Liver (tissue), 9 donors: ENCODE measurements around the gene EXOG. TPM values are rescaled to one million over a fixed set of nuclear protein-coding genes. Genes with fewer than 3 reads are reported as not detected.

Experiments used
- DNase-seq: peaks from one replicate; pipeline ENCODE4 v3.0.0-alpha.2; 2017; ENCODE audit warnings: low spot score
- H3K27ac ChIP-seq, 2 donors: one replicate each; pipeline ENCODE4 v1.7.0; 2013; ENCODE audit warnings: inconsistent platforms in 2 of 2, low read length in 2 of 2, control low read depth in 1 of 2, low read depth in 1 of 2, mild to moderate bottlenecking in 1 of 2
- H3K27me3 ChIP-seq, 4 donors: one replicate each; pipeline versions ENCODE4 v1.6.1 to v1.7.0; 2013; ENCODE audit warnings: low read length in 3 of 4, inconsistent platforms in 1 of 4, mild to moderate bottlenecking in 1 of 4, moderate library complexity in 1 of 4; ENCODE audit not compliant: control insufficient read depth in 4 of 4, insufficient read depth in 4 of 4
- H3K36me3 ChIP-seq, 4 donors: one replicate each; pipeline versions ENCODE4 v1.6.1 to v1.7.0; 2013; ENCODE audit warnings: low read length in 3 of 4, mild to moderate bottlenecking in 3 of 4, low read depth in 1 of 4, moderate library complexity in 1 of 4; ENCODE audit not compliant: control insufficient read depth in 4 of 4, insufficient read depth in 3 of 4
- H3K4me1 ChIP-seq, 4 donors: one replicate each; pipeline versions ENCODE4 v1.6.1 to v1.7.0; 2013; ENCODE audit warnings: low read length in 3 of 4, mild to moderate bottlenecking in 3 of 4, moderate library complexity in 1 of 4; ENCODE audit not compliant: control insufficient read depth in 4 of 4, insufficient read depth in 4 of 4
- H3K4me3 ChIP-seq, 3 donors: one replicate each; pipeline versions ENCODE4 v1.6.1 to v1.7.0; 2013; ENCODE audit warnings: low read length in 3 of 3, control low read depth in 1 of 3, low read depth in 1 of 3, mild to moderate bottlenecking in 1 of 3
- H3K9ac ChIP-seq, 2 donors: one replicate each; pipeline ENCODE4 v1.7.0; 2013; ENCODE audit warnings: low read length in 2 of 2, mild to moderate bottlenecking in 2 of 2, moderate library complexity in 2 of 2, control low read depth in 1 of 2, low read depth in 1 of 2
- H3K9me3 ChIP-seq, 4 donors: one replicate each; pipeline versions ENCODE4 v1.6.1 to v1.7.0; 2013; ENCODE audit warnings: low read length in 3 of 4; ENCODE audit not compliant: control insufficient read depth in 4 of 4
- ATF3 ChIP-seq: IDR thresholded peaks from 2 replicates; pipeline ENCODE4 v1.6.1; 2016; ENCODE audit warnings: antibody characterized with exemption
- CTCF ChIP-seq: fragments of 150-350 bp; IDR thresholded peaks from 2 replicates; pipeline ENCODE4 v1.5.1; 2017; ENCODE audit warnings: improper control_type of control experiment, low read depth, low read length; ENCODE audit not compliant: missing input control
- FOXA1 ChIP-seq: IDR thresholded peaks from 2 replicates; pipeline ENCODE4 v1.6.1; 2016; ENCODE audit warnings: antibody characterized with exemption
- FOXA2 ChIP-seq: IDR thresholded peaks from 2 replicates; pipeline ENCODE4 v1.6.1; 2016; ENCODE audit warnings: antibody characterized with exemption
- GABPA ChIP-seq, 2 donors: IDR thresholded peaks in 1 of 2; conservative IDR thresholded peaks in 1 of 2; 2 replicates each; pipeline ENCODE4 v1.6.1; 2016; ENCODE audit warnings: antibody characterized with exemption in 2 of 2, mild to moderate bottlenecking in 1 of 2, moderate library complexity in 1 of 2
- HNF4A ChIP-seq, 2 donors: conservative IDR thresholded peaks; 2 replicates each; pipeline ENCODE4 v1.6.1; 2016; ENCODE audit warnings: antibody characterized with exemption in 2 of 2, mild to moderate bottlenecking in 2 of 2
- HNF4G ChIP-seq: IDR thresholded peaks from 2 replicates; pipeline ENCODE4 v1.6.1; 2016; ENCODE audit warnings: antibody characterized with exemption
- JUND ChIP-seq, 2 donors: IDR thresholded peaks; 2 replicates each; pipeline ENCODE4 v1.6.1; 2016; ENCODE audit warnings: antibody characterized with exemption in 2 of 2
- MAX ChIP-seq: IDR thresholded peaks from 2 replicates; pipeline ENCODE4 v1.6.1; 2016; ENCODE audit warnings: antibody characterized with exemption
- NR2F2 ChIP-seq: IDR thresholded peaks from 2 replicates; pipeline ENCODE4 v1.6.1; 2016; ENCODE audit warnings: antibody characterized with exemption
- REST ChIP-seq: IDR thresholded peaks from 2 replicates; pipeline ENCODE4 v1.6.1; 2016; ENCODE audit warnings: antibody characterized with exemption, mild to moderate bottlenecking
- RXRA ChIP-seq, 2 donors: IDR thresholded peaks; 2 replicates each; pipeline ENCODE4 v1.6.1; 2017 to 2018; ENCODE audit warnings: antibody characterized with exemption in 2 of 2, mild to moderate bottlenecking in 1 of 2
- SP1 ChIP-seq: IDR thresholded peaks from 2 replicates; pipeline ENCODE4 v1.6.1; 2018; ENCODE audit warnings: antibody characterized with exemption, mild to moderate bottlenecking
- YY1 ChIP-seq: IDR thresholded peaks from 2 replicates; pipeline ENCODE4 v1.6.1; 2016; ENCODE audit warnings: antibody characterized with exemption, mild to moderate bottlenecking
- ZBTB33 ChIP-seq: IDR thresholded peaks from 2 replicates; pipeline ENCODE4 v1.6.1; 2016; ENCODE audit warnings: antibody characterized with exemption
- WGBS: extraction: QIAGEN DNeasy Blood & Tissue Kit; methylation state at CpG from one replicate; pipeline ENCODE4 v1.1.7; 2013; 5-methylcytosine and 5-hydroxymethylcytosine counted together
- polyA plus RNA-seq, 2 donors: library from polyadenylated mRNA; stranded (reverse) in 1 of 2; unstranded in 1 of 2; fragments of 200-250 nt in 1 of 2; fragments of >200 nt in 1 of 2; fragmentation: Nextera tagmentation in 1 of 2; extraction: Ambion mirVana in 1 of 2; gene quantifications; one replicate each; pipeline versions ENCODE4 v1.2.1 to v1.2.3, GENCODE V29; 2013 to 2015
- total RNA-seq, 2 donors: library from RNA; depleted of rRNA; stranded (reverse); fragments of >200 nt; gene quantifications; one replicate each; pipeline ENCODE4 v1.2.3, GENCODE V29; 2014
- donor health status: healthy.
- donor health status: healthy.
- donor health status: healthy.
- donor health status: healthy.
- donor health status: healthy.

EXOG gene
- total and polyA plus RNA-seq, 4 donors = 2.1 to 4.4 (median 3.9) TPM

GRCh38 chr3:38491215-38491614 is 4.9 kb upstream of the EXOG start:
- H3K9me3 ChIP-seq = no peaks in the 10 kb centered on the region
- no peak for DNase-seq

More at GRCh38 chr3:38491215-38491614, 4.9 kb upstream of the EXOG start:
- Histone ChIP-seq H3K4me3 (no peak overlapping the region), H3K36me3 (peaks cover 0 to 6% (median 2%) of the 10 kb centered on the region in 4 donors), H3K27me3 (no peaks in the 10 kb centered on the region), H3K27ac (no peak overlapping the region), H3K4me1 (no peaks in the 10 kb centered on the region), H3K9ac (no peak overlapping the region)
- no peak for TF ChIP-seq REST
- TF ChIP-seq FOXA2 = no peak
- no peak for TF ChIP-seq HNF4A (conservative IDR thresholded peaks at IDR 0.05)
- no peak for TF ChIP-seq ZBTB33
- no peak for TF ChIP-seq GABPA (IDR thresholded peaks at IDR 0.05 in 1 of 2, conservative IDR thresholded peaks at IDR 0.05 in 1 of 2)
- no peak for TF ChIP-seq JUND (IDR thresholded peaks at IDR 0.05)
- TF ChIP-seq MAX = no peak
- TF ChIP-seq FOXA1 = no peak
- no peak for TF ChIP-seq HNF4G
- no peak for TF ChIP-seq NR2F2
- no peak for TF ChIP-seq RXRA (IDR thresholded peaks at IDR 0.05)
- TF ChIP-seq SP1 = no peak
- no peak for TF ChIP-seq ATF3
- no peak for TF ChIP-seq YY1
- TF ChIP-seq CTCF = no peak
- 93% methylated on average over 6 of the region's 6 CpGs for WGBS
